ES-I3 (cell line): ENCODE data around the gene CLSTN2.

Source experiments
- H3K36me3 ChIP-seq: 2 replicates; pipeline ENCODE4 v1.6.1; 2013; ENCODE audit warnings: mild to moderate bottlenecking, low read length, control low read depth, moderate library complexity; ENCODE audit not compliant: insufficient read depth
- H3K4me1 ChIP-seq: 2 replicates; pipeline ENCODE4 v1.6.1; 2013; ENCODE audit warnings: mild to moderate bottlenecking, control low read depth, low read length; ENCODE audit not compliant: insufficient read depth
- H3K9ac ChIP-seq: 2 replicates; pipeline ENCODE4 v1.6.1; 2013; ENCODE audit warnings: low read depth, mild to moderate bottlenecking, low read length, moderate library complexity
- H3K9me3 ChIP-seq: 2 replicates; pipeline ENCODE4 v1.6.1; 2013; ENCODE audit warnings: mild to moderate bottlenecking, low read length, moderate library complexity; ENCODE audit not compliant: control insufficient read depth, insufficient read depth

Gene CLSTN2

DNA sequence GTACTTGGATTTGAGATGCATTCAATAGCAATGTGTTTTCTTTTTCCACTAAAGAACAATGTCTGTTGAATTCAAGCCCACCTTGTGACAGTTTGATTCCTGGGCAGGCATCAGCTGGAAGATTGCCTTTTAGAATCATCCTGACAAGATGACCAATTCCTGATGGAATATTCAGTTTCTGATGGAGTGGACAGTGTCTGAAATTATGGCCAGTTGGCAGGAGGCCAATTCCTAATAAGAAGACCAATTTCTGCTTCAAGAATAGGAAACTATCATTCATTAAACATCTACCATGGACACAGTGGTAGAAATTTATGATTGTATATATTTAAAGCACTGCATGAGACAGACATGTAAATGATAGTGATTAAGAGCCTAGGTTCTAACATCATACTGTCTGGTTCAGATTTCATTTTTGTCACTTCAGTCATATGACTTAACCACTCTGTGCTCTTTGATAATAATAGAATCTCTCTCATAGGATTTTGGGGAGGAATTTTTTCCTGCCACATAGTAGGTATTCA, 133.6 kb downstream of the CLSTN2 start:
- Histone ChIP-seq H3K9me3 (no peaks in the 10 kb centered on the region), H3K4me1 (no peaks in the 10 kb centered on the region), H3K9ac (no peak overlapping the region), H3K36me3 (no peaks in the 10 kb centered on the region)

DNA sequence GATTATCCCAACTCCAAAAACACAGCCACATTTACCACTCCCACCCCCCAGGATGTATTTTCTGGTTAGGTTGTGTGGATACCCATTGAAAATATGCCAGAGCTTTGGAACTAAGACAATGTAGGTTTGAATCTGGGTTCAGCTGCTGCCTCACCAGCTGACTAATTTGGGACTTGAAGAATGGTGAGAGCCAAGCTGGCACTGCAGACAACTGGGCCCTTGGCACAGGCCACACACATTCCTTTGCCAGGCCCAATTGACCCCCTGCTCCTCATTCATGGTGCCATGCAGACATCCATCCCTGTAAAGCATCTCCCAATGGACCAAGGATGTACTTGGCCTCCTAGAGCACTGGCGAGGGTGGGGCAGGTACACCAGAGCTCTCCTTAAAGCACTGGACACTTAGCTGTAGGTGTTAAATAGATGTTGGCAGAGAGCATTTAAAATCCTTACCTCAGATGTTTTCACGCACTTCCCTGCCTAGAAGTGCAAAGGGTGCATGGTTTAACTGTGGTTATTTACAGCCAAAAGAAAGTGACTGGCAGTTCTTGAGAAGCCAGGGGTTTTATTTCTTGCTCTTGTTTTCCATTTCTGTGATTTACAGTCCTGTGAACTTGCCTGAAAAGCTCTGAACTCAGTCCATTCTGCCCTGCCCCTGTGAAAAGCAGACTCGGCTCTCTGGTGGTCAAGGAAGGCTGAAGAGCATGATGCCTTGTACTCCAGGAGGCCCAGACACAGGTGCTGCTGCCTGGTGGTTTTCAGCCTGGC, 138.5 kb downstream of the CLSTN2 start:
- Histone ChIP-seq H3K9ac (no peak overlapping the region), H3K4me1 (no peaks in the 10 kb centered on the region), H3K36me3 (no peaks in the 10 kb centered on the region), H3K9me3 (no peaks in the 10 kb centered on the region)

GRCh38 chr3:140076552-140076951, 141.6 kb downstream of the CLSTN2 start:
- Histone ChIP-seq H3K36me3 (no peaks in the 10 kb centered on the region), H3K4me1 (no peaks in the 10 kb centered on the region), H3K9me3 (no peaks in the 10 kb centered on the region), H3K9ac (no peak overlapping the region)

DNA sequence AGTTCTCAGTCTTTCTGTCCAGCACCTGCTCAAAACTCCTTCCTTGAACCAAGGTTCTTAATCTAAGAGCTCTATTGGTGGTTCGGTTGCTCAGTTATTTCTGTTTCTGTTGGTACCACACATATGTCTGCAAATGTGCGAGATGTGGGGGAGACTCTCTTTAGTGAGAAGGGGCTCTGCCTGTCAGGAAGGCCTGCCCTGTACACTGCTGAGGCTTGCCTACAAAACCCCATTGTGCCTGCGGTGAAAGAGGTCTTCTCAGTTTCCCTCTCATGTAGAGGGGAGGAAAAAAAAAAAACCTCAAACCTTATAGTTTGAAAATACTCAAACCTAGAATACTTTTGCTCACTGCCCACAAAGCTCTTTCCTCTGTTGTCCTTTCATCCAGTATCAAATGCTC, 142.4 kb downstream of the CLSTN2 start:
- H3K9me3 ChIP-seq, result no peaks in the 10 kb centered on the region
- no peak overlapping the region for H3K9ac ChIP-seq
- H3K36me3 ChIP-seq, result no peaks in the 10 kb centered on the region
- no peaks in the 10 kb centered on the region for H3K4me1 ChIP-seq

- H3K9ac ChIP-seq, result no peak overlapping the region
- no peaks in the 10 kb centered on the region for H3K9me3 ChIP-seq
- no peaks in the 10 kb centered on the region for H3K4me1 ChIP-seq
- no peaks in the 10 kb centered on the region for H3K36me3 ChIP-seq
These were observed 143.4 kb downstream of the CLSTN2 start for GRCh38 chr3:140078343-140078742.

DNA sequence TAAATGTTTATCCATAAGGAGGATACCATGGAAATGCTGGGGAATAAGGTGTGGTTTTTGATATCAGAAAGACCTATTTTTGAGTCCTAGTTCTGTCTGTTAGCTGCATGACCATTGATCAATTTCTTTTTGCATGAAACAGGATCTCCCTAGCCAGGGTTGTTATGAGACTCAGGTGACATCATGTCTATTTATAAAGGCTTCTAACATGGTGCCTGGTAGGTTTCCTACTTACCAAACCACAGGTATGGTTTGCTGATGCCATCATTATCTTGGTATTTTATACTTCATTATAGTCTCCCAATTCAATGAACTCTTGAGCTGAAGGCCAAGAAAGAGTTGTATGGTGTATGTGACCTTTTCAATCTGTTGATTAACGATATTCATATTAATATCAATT, 144.0 kb downstream of the CLSTN2 start:
- Histone ChIP-seq H3K9ac (no peak overlapping the region), H3K36me3 (no peaks in the 10 kb centered on the region), H3K9me3 (no peaks in the 10 kb centered on the region), H3K4me1 (no peaks in the 10 kb centered on the region)

GRCh38 chr3:140081887-140082286, 146.9 kb downstream of the CLSTN2 start:
- H3K36me3 ChIP-seq, result no peaks in the 10 kb centered on the region
- no peaks in the 10 kb centered on the region for H3K4me1 ChIP-seq
- H3K9me3 ChIP-seq, result no peaks in the 10 kb centered on the region
- H3K9ac ChIP-seq, result no peak overlapping the region

GRCh38 chr3:140085001-140085400, 150.0 kb downstream of the CLSTN2 start:
- H3K9me3 ChIP-seq, result no peaks in the 10 kb centered on the region; the same call in 1 of the 2 replicates
- no peaks in the 10 kb centered on the region for H3K36me3 ChIP-seq
- no peaks in the 10 kb centered on the region for H3K4me1 ChIP-seq
- no peak overlapping the region for H3K9ac ChIP-seq

DNA sequence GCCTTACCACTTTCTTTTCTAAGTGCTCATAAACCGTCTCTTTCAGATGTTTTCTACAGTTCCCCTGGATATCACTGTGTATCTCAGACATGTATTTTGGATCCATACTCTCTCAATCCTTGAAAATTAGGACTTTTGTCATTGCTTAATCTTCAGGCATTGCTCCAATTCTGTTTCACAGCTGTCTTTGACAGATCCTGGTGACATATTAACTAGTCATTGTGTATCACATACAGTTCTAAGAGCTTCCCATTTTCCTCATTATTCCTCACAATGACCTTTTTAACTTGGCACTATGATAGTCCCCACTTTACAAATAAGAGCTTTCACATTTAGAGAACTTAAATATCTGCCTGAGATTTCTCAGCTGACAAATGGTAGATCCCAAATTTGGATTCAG, 151.7 kb downstream of the CLSTN2 start:
- Histone ChIP-seq H3K36me3 (no peaks in the 10 kb centered on the region), H3K9me3 (peaks cover 3% of the 10 kb centered on the region), H3K4me1 (no peaks in the 10 kb centered on the region)

DNA sequence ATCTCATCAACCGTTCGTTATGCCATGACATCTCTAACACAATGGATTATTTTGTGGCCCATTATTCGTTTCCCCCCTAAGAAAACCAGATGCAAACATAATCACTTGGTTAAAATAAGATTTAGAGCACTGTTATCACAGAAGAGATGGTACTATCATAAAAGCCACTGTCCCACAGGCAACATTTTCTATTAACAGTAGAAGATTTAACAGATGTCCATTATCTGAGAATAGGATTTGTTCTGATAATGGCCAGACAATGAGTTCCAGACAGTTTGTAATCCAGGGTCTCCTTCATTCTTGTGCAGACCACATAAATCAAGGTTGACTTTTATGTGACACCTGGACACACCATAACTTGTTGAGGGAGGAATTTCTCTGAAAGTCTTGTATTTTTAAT, 153.1 kb downstream of the CLSTN2 start:
- no peaks in the 10 kb centered on the region; the same call in 1 of the 2 replicates for H3K4me1 ChIP-seq
- H3K9ac ChIP-seq, result no peak overlapping the region
- peaks cover 3% of the 10 kb centered on the region for H3K9me3 ChIP-seq
- H3K36me3 ChIP-seq, result no peaks in the 10 kb centered on the region

More for the DNA sequence above, 151.7 kb downstream of the CLSTN2 start:
- no peak overlapping the region for H3K9ac ChIP-seq

DNA sequence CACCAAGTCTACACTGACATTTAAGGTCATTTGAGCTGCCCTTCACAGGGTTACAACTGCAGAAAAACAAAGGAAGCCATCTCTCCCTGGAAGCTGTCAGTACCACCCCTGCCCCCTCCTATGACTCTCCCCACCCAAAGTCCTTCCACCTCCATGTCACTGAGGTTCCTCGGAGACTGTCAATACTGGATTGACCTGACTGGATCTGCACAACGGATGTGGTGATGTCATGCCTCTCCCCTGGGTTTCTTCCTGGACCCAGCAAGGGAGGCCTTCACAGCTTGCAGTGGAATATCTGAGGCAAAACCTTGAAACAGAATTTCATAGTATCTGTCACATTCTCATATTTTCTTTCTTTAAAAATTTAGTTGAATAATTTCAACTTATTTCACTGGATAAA, 153.5 kb downstream of the CLSTN2 start:
- no peak overlapping the region for H3K9ac ChIP-seq
- H3K9me3 ChIP-seq, result peaks cover 3% of the 10 kb centered on the region
- H3K36me3 ChIP-seq, result no peaks in the 10 kb centered on the region
- H3K4me1 ChIP-seq, result no peaks in the 10 kb centered on the region; the same call in 1 of the 2 replicates

DNA sequence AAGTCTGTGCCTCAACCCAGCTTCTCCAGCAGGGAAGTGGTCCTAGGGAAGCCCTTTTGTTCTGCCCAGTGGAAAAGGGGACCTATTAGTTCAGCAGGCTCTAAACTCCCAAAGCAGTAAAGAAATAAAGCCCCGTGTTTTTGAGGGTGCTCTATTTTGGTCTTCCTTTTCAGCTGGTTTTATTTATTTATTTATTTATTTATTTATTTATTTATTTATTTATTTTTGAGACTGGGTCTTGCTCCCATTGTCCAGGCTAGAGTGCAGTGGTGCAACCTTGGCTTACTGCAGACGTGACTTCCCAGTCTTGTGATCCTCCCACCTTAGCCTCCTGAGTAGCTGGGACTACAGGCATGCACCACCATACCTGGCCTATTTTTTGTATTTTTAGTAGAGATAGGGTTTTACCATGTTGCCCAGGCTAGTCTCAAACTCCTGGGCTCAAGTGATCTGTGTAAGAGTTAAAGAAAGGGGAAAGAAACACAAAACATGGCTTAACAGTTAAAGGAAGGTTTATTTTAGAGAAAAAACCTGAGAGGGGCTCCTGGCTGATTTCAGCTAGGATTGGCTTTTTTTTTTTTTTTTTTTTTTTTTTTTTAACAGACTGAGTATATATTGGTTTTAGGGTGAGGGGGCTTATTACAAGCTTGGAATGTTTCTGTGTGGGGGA, 154.6 kb downstream of the CLSTN2 start:
- Histone ChIP-seq H3K9ac (no peak overlapping the region), H3K36me3 (no peaks in the 10 kb centered on the region), H3K4me1 (no peaks in the 10 kb centered on the region; the same call in 1 of the 2 replicates), H3K9me3 (peaks cover 3% of the 10 kb centered on the region)

- Histone ChIP-seq H3K4me1 (no peaks in the 10 kb centered on the region; the same call in 1 of the 2 replicates), H3K36me3 (no peaks in the 10 kb centered on the region), H3K9me3 (peaks cover 3% of the 10 kb centered on the region)
These were observed 156.2 kb downstream of the CLSTN2 start for GRCh38 chr3:140091143-140091542.

DNA sequence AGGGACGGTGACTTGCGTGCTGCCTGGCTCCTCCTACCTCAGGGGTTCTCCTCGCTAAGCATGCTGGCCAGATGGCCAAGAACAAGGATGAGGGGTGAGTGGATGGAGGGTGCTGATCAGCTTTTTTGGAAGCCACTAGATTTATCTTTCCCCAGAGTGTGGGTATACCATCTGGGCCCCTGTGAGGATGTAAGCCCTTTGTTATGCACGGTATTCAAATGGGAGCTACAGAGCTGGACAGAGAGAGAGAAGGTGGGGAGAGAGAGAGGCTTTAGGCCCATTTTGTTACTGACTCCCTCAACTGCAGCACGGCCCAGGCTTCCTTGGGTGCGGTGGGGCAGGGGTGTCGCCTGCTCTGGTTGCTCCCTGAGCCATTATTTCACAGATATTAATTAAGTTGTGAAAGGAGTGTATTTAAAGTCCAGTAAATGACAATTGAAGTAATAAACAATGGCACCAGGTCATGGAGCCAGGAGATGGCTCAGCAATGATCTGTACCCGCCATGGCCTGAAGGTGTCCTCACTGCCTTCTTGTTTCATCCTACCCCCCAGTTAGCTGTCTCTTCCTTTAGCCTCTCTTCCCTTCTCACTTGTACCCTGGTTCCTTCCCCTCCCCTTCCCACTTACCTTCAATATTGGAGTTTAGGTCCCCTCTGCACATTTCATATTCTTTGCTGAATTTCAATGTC, 158.0 kb downstream of the CLSTN2 start:
- Histone ChIP-seq H3K4me1 (no peaks in the 10 kb centered on the region; the same call in 1 of the 2 replicates), H3K36me3 (no peaks in the 10 kb centered on the region), H3K9me3 (peaks cover 3% of the 10 kb centered on the region), H3K9ac (no peak overlapping the region)

More at GRCh38 chr3:140091143-140091542, 156.2 kb downstream of the CLSTN2 start:
- no peak overlapping the region for H3K9ac ChIP-seq
